Fibroblast of lung (primary cell): ENCODE data around the gene PIP4K2B. TPM values are rescaled to one million over a fixed set of nuclear protein-coding genes. Genes with fewer than 3 reads are reported as not detected.
"Not testable (repeated sequence)": the region's sequence is repeated elsewhere in the genome, so short reads cannot be mapped to it uniquely, and the experiment has no call there.

Experiments used
- DNase-seq, 2 donors: peaks; one replicate each; pipeline versions ENCODE4 v3.0.0 to v3.0.0-alpha.2; 2010; ENCODE audit warnings: low read depth in 2 of 2
- H2AFZ ChIP-seq: 2 replicates; pipeline ENCODE4 v1.5.1; 2012; ENCODE audit warnings: low read length, control low read depth, inconsistent platforms
- H3K27ac ChIP-seq: 2 replicates; pipeline ENCODE4 v1.5.1; 2011; ENCODE audit warnings: low read length, control low read depth; ENCODE audit not compliant: insufficient read depth
- H3K27me3 ChIP-seq: 2 replicates; pipeline ENCODE4 v1.5.1; 2011; ENCODE audit warnings: mild to moderate bottlenecking, low read length; ENCODE audit not compliant: control insufficient read depth, insufficient read depth
- H3K36me3 ChIP-seq: 2 replicates; pipeline ENCODE4 v1.5.1; 2011; ENCODE audit warnings: low read length; ENCODE audit not compliant: control insufficient read depth, insufficient read depth
- H3K4me1 ChIP-seq: 2 replicates; pipeline ENCODE4 v1.5.1; 2011; ENCODE audit warnings: low read length; ENCODE audit not compliant: control insufficient read depth, insufficient read depth; ENCODE audit errors: extremely low read depth
- H3K4me2 ChIP-seq: 2 replicates; pipeline ENCODE4 v1.5.1; 2011; ENCODE audit warnings: low read length, control low read depth; ENCODE audit not compliant: insufficient read depth; ENCODE audit errors: extremely low read depth
- H3K4me3 ChIP-seq, 4 experiments: fragments of 200-600 bp in 1 of 4; sonication (generic) in 1 of 4; replicated peaks in 1 of 4; 2 replicates each; pipeline ENCODE4 v1.5.1; 2011 to 2016; ENCODE audit warnings: low read length in 4 of 4, low read depth in 3 of 4, mild to moderate bottlenecking in 3 of 4, control low read depth in 2 of 4, inconsistent platforms in 1 of 4, mixed read lengths in 1 of 4; ENCODE audit not compliant: insufficient read depth in 1 of 4; ENCODE audit errors: control extremely low read depth in 1 of 4
- H3K79me2 ChIP-seq: 2 replicates; pipeline ENCODE4 v1.5.1; 2012; ENCODE audit warnings: mild to moderate bottlenecking, low read length, inconsistent platforms; ENCODE audit not compliant: control insufficient read depth, insufficient read depth
- H3K9ac ChIP-seq: 2 replicates; pipeline ENCODE4 v1.5.1; 2011; ENCODE audit warnings: mild to moderate bottlenecking, low read length, control low read depth; ENCODE audit not compliant: insufficient read depth
- H3K9me3 ChIP-seq: 2 replicates; pipeline ENCODE4 v1.5.1; 2012; ENCODE audit warnings: low read depth, low read length; ENCODE audit not compliant: control insufficient read depth, insufficient read depth
- H4K20me1 ChIP-seq: 2 replicates; pipeline ENCODE4 v1.5.1; 2011; ENCODE audit warnings: low read length; ENCODE audit not compliant: control insufficient read depth, insufficient read depth; ENCODE audit errors: extremely low read depth
- CTCF ChIP-seq, 2 donors: IDR thresholded peaks in 1 of 2; conservative IDR thresholded peaks in 1 of 2; 1 replicate in 1 of 2; 2 replicates in 1 of 2; pipeline ENCODE4 v1.5.1; 2011 to 2012; ENCODE audit warnings: low read length in 2 of 2, control low read depth in 1 of 2, inconsistent platforms in 1 of 2, low read depth in 1 of 2, mild to moderate bottlenecking in 1 of 2
- EZH2 ChIP-seq: IDR thresholded peaks from 2 replicates; pipeline ENCODE4 v1.5.1; 2012; ENCODE audit warnings: low read length, control low read depth, mild to moderate bottlenecking; ENCODE audit errors: missing control alignments
- polyA plus RNA-seq, 2 donors: library from polyadenylated mRNA; depleted of rRNA in 1 of 2; stranded (reverse) in 1 of 2; unstranded in 1 of 2; fragments of >200 nt; gene quantifications; 2 replicates each; pipeline ENCODE4 v1.2.1, GENCODE V29; 2011 to 2012; ENCODE audit warnings: missing spikeins in 1 of 2
- total RNA-seq: library from RNA; depleted of rRNA; stranded (reverse); fragments of >200 nt; gene quantifications from 2 replicates; pipeline ENCODE4 v1.2.1, GENCODE V29; 2014

PIP4K2B gene
- total and polyA plus RNA-seq, 2 donors (not counting 1 experiment from before 2014, with no cell fraction given) = 30.6 to 43.8 TPM

GRCh38 chr17:38728290-38728831 lies 71.0 kb downstream of the PIP4K2B start:
- no peak for TF ChIP-seq CTCF (conservative IDR thresholded peaks at IDR 0.05 in 1 of 2, IDR thresholded peaks at IDR 0.05 in 1 of 2; ENCODE audit: low read depth in 1 of 2, low read length in 2 of 2)
- no peak for TF ChIP-seq EZH2
- H3K4me1 ChIP-seq = peaks cover 10% of the 10 kb centered on the region
- no peak overlapping the region for H3K9ac ChIP-seq
- no peak overlapping the region for H3K4me2 ChIP-seq
- no peaks in the 10 kb centered on the region for H3K27me3 ChIP-seq
- H3K36me3 ChIP-seq = peaks cover 6% of the 10 kb centered on the region
- H3K27ac ChIP-seq = no peak overlapping the region
- peaks cover 12% of the 10 kb centered on the region for H3K79me2 ChIP-seq
- H3K4me3 ChIP-seq = no peak overlapping the region
- DNase-seq = no peak
- H2AFZ ChIP-seq = no peak overlapping the region
- no peaks in the 10 kb centered on the region for H3K9me3 ChIP-seq
- H4K20me1 ChIP-seq = no peaks in the 10 kb centered on the region

- H3K36me3 ChIP-seq = peaks cover 4% of the 10 kb centered on the region
- H3K27ac ChIP-seq = no peak overlapping the region
- no peak overlapping the region for H3K4me2 ChIP-seq
- H3K9ac ChIP-seq = no peak overlapping the region
- no peak overlapping the region for H3K4me3 ChIP-seq
- H4K20me1 ChIP-seq = no peaks in the 10 kb centered on the region
- DNase-seq = no peak
- H3K79me2 ChIP-seq = peaks cover 12% of the 10 kb centered on the region
- no peaks in the 10 kb centered on the region for H3K9me3 ChIP-seq
- no peak overlapping the region for H2AFZ ChIP-seq
- no peak for TF ChIP-seq EZH2
- H3K27me3 ChIP-seq = no peaks in the 10 kb centered on the region
- H3K4me1 ChIP-seq = peaks cover 10% of the 10 kb centered on the region
Observed at GRCh38 chr17:38727736-38728135, 71.6 kb downstream of the PIP4K2B start.

- not testable (repeated sequence) for H3K9me3 ChIP-seq, H3K4me2 ChIP-seq, H3K9ac ChIP-seq, DNase-seq, H3K79me2 ChIP-seq, H3K27me3 ChIP-seq, H4K20me1 ChIP-seq, H2AFZ ChIP-seq, H3K27ac ChIP-seq, H3K4me3 ChIP-seq, H3K4me1 ChIP-seq, H3K36me3 ChIP-seq
Observed at GRCh38 chr17:38726145-38726544, 73.2 kb downstream of the PIP4K2B start.

GRCh38 chr17:38725066-38725465 lies 74.3 kb downstream of the PIP4K2B start:
- no peak overlapping the region for H2AFZ ChIP-seq
- H3K9ac ChIP-seq = no peak overlapping the region
- peaks cover 12% of the 10 kb centered on the region for H3K36me3 ChIP-seq
- no peak overlapping the region for H3K4me3 ChIP-seq
- H3K27me3 ChIP-seq = no peaks in the 10 kb centered on the region
- H3K4me2 ChIP-seq = no peak overlapping the region
- no peaks in the 10 kb centered on the region for H4K20me1 ChIP-seq
- TF ChIP-seq EZH2 = no peak
- no peak for TF ChIP-seq CTCF (conservative IDR thresholded peaks at IDR 0.05 in 1 of 2, IDR thresholded peaks at IDR 0.05 in 1 of 2; ENCODE audit: low read depth in 1 of 2, low read length in 2 of 2)
- H3K4me1 ChIP-seq = no peaks in the 10 kb centered on the region
- H3K9me3 ChIP-seq = no peaks in the 10 kb centered on the region
- no peaks in the 10 kb centered on the region for H3K79me2 ChIP-seq
- no peak for DNase-seq
- H3K27ac ChIP-seq = no peak overlapping the region
